UCSD-AML1 (cell line): ENCODE measurements around the gene BEST2.

Experiments
- DNase-seq: peaks from one replicate; lab custom pipeline; 2025; ENCODE audit not compliant: unreplicated experiment; lab: John Stamatoyannopoulos, UW

The BEST2 gene

DNA sequence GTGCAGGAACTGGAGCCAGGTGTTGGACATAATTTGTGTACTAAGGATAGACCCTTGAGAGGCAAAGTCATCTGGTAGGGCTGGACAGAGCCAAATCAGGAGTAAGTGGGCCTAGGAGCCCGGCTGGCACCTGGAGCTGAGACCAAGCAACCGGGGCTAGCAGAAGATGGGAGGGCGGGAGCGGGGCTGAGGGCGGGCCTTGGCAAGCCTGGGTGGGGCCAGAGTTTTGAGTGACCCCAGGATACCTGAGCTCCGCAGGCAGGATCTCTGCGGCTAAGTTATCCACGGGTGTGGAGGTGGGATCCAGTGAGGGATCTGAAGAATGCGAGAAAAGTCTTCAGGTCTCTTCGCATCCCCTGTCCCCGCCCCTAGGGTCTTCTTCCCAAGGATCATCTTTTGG, 15.6 kb downstream of the BEST2 start:
- no peak for DNase-seq

GRCh38 chr19:12767666-12768065, 16.1 kb downstream of the BEST2 start:
- DNase-seq = no peak

- no peak for DNase-seq
These were observed 18.1 kb downstream of the BEST2 start for GRCh38 chr19:12769689-12770088.

DNA sequence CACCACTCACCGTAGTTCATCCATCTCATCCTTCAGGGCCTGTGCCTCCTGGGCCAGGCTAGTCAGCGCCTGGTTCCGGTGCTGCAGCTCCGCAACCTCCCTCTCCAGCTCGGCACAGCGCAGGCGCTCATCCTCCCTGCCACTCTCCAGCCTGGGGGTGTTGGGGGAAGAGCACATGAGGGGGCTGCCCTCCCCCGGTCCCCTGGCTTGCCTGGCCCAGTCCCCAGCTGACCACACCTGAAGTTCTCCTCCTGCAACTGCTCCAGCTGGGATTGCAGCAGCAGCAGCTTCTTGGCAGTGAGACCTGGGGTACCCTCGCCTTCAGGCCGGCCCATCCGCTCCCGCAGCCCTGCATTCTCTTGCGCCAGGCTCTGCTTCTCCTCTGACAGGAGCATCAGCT, 19.3 kb downstream of the BEST2 start:
- no peak for DNase-seq

DNA sequence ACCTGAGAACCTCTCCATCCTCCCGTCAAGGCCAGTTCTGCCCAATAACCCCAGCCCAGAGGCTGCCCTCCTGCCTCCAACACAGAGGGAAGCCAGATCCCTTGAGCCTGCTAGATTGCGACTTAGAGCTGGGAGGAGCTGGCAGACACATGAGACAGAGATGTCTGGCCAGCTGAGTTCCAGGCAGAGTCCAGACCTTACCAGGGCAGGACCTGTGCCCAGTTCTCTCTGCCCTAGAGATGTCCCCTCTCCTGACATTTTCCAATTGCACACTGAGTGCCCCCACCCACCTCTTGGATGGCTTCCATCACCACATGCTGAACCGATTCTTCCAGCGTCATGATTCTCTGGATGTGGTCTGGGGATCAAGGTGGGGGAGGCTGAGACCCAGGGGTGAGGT, 20.7 kb downstream of the BEST2 start:
- DNase-seq = no peak

GRCh38 chr19:12773571-12773970, 22.0 kb downstream of the BEST2 start:
- DNase-seq = no peak

DNA sequence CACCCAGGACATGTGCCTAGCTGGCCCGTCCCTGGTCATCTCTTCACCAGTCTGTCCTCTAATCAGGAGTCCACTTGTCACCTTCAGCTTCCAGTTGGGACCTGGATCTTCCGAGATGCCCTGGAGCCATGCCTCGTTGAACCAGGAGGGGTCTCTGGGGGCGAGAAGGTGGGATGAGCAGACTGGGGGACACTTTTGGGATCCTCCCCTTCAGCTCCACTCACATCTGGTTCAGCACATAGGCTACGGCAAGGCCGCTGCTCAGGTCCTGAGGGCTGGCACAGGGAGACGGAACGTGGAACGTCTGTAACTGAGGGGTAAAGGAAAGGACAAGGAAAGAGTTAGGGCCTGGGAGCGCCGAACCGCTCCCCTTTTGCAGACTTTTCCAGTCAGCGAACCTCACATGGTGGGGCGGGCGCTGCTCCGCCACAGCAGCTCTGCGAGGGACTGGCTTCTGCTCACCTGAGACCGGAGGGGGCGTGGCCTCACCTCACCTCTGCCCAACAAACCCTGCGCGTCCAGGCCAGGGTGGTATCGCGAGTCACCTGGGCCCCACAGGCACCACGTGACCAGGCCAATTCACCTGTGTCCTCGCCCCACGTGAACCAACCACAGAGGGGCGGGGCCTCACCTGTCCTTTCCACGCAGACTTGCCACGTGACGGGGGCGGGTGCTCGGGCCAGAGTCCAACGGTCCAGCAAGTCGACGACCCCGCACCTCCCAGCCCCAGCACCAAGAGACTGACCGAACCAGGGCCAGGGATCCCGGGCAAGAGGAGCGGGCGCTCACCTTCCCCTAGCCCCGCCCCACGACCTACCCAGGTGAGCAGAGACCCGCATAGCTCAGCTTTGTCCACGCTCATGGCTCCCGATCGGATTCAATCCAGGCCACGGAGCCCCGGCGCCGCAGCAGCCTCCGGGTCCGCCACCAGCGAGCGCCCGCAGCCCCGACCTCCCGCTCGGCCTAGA, 23.3 kb downstream of the BEST2 start, which contains the start of gene HOOK2:
HOOK2 (minus strand) TSS at position 965 of the 968 bp plus-strand sequence; CDS start at position 862, 103 bp downstream.
- DNase-seq = no peak

GRCh38 chr19:12777217-12778016, 25.8 kb downstream of the BEST2 start:
- DNase-seq = peak; percentile 86

DNA sequence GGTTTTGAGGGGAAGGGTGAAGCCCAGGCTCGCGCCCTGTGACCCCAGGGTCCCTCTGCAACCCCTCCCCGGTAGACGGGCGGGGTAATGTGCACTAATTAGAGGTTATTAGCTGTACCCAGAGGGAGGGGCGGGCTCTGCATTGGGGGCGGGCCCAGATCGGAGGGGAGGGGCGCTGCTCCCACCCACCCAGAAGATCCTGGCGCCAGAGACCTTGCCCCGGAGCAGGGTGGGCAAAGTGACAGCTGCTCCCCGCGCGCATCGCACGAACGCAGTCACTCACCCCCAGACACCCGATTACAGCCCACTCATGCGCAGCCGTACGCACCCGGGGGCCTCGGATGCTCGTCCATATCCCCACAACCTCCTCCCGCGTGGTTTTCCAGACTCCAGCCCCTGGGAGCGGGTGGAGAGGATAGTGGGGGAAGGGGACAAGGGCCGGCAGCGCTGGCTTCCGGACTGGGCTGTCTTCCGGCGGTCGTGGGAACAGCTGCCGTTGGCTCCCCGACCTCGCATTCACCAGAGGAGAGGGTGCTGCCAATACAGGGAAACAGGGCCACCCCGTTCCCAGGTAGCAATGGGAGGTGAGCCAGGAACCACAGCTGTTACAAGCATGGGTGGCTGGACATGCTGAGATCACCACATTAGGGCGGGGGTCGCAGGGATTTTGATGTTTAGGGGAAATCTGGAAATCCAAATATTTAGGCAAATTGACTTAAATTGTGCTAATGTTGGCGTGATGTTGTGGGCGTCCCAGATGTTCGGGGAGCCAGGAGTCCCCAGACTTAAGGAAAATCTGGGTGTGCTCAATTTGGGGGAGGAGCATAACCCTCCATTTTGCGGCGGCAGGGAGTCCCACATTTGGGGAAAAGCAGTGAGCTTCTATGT, 26.7 kb downstream of the BEST2 start:
- DNase-seq = peak; percentile 85

GRCh38 chr19:12778905-12779161, 27.2 kb downstream of the BEST2 start:
- no peak for DNase-seq

GRCh38 chr19:12779162-12779993, 27.8 kb downstream of the BEST2 start:
- DNase-seq = peak; percentile 59

DNA sequence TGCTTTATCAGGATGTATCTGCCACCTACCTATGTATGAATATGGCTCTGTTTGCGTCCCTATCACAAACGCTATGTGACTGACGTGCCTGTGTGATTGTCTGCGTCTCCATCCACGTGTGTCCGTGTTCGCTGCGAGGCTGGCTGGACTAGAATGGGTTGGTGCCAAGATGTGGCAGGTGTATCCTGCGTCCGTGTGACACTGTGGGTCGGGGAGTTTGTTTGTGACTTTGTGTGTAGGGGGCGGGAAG, 30.5 kb downstream of the BEST2 start:
- no peak for DNase-seq

- peak; percentile 89 for DNase-seq
These were observed 31.1 kb downstream of the BEST2 start for GRCh38 chr19:12782424-12783290.

DNA sequence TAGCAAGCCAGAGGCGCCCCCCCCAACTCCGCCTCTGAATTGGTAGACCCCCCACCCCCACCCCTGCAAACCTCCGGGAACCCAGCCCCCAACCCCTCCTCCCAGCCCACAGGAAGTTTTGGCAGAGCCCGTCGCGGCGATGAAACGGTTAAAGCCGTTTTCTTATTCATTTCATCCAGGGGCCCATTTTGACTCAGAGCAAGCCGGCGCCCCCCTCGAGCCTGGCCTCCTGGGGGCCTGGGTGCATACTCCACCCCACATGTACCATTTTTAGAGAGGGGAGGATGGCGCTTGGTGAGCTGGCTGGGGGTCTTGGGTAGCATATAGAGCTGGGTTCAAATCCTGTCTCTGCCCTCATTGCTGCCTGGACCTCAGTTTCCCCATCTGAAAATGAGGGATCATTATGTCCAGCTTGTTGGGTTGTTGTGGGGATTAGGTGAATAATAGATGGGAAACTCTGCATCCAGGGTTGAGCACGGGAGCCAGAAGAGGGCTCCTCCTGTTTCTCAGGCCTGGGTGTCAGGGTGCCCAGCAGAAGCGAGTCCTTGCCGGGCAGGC, 31.8 kb downstream of the BEST2 start:
- no peak for DNase-seq

GRCh38 chr19:12783849-12784393, 32.3 kb downstream of the BEST2 start:
- DNase-seq = no peak

GRCh38 chr19:12784394-12784870, 32.8 kb downstream of the BEST2 start:
- no peak for DNase-seq

GRCh38 chr19:12784871-12785430, 33.4 kb downstream of the BEST2 start:
- DNase-seq = no peak

- DNase-seq = peak; percentile 74
These were observed 33.9 kb downstream of the BEST2 start for GRCh38 chr19:12785431-12786031.
